PC-3 (cell line): ENCODE measurements around the gene DNAAF2. TPM values are rescaled to one million over a fixed set of nuclear protein-coding genes. Genes with fewer than 3 reads are reported as not detected.

ENCODE experiments used
- ATAC-seq: fragments of 200-7000 bp; cut with Tn5 transposase; 2 replicates; pipeline ENCODE4 v1.9.1; 2020; ENCODE audit warnings: mild to moderate bottlenecking, moderate library complexity
- BruUV-seq: library from RNA; stranded (reverse); fragments of 400-500 nt; replicated peaks from 2 replicates; lab custom pipeline; 2021; lab: Mats Ljungman, UMichigan
- CTCF ChIA-PET: fragments of 300-600 bp; sonication (Branson Sonifier 250); formaldehyde crosslinking; loops from one replicate; lab custom pipeline; 2022; ENCODE audit warnings: antibody characterized with exemption; lab: Charles Lee
- POLR2A ChIA-PET: fragments of 300-600 bp; sonication (Branson Sonifier 250); formaldehyde crosslinking; loops from one replicate; lab custom pipeline; 2022; ENCODE audit warnings: antibody characterized with exemption; ENCODE audit not compliant: unreplicated experiment; lab: Charles Lee
- DNase-seq: peaks from one replicate; pipeline ENCODE4 v3.0.0-alpha.2; 2015
- H2AFZ ChIP-seq: fragments of 300-600 bp; sonication (generic); 2 replicates; pipeline ENCODE4 v1.6.0; 2016; ENCODE audit warnings: antibody characterized with exemption, low read length
- H3F3A ChIP-seq: fragments of 300-600 bp; sonication (generic); one replicate; pipeline ENCODE4 v1.6.0; 2017; ENCODE audit warnings: antibody characterized with exemption, low read length, control low read depth, mild to moderate bottlenecking; ENCODE audit not compliant: unreplicated experiment
- H3K27ac ChIP-seq: fragments of 300-600 bp; sonication (generic); 2 replicates; pipeline ENCODE4 v1.5.1; 2016; ENCODE audit warnings: mild to moderate bottlenecking, low read length
- H3K27me3 ChIP-seq: fragments of 300-600 bp; sonication (generic); 2 replicates; pipeline ENCODE4 v1.6.1; 2016; ENCODE audit warnings: low read length, mixed read lengths
- H3K36me3 ChIP-seq: fragments of 300-600 bp; sonication (generic); 2 replicates; pipeline ENCODE4 v1.6.1; 2016; ENCODE audit warnings: low read depth, mixed run types, low read length, mixed read lengths
- H3K4me1 ChIP-seq: fragments of 300-600 bp; sonication (generic); 2 replicates; pipeline ENCODE4 v1.5.1; 2016; ENCODE audit warnings: low read length; ENCODE audit not compliant: insufficient read depth
- H3K4me2 ChIP-seq: fragments of 300-600 bp; sonication (generic); 2 replicates; pipeline ENCODE4 v1.6.0; 2016; ENCODE audit warnings: low read length
- H3K4me3 ChIP-seq: fragments of 300-600 bp; sonication (generic); 2 replicates; pipeline ENCODE4 v1.5.1; 2016; ENCODE audit warnings: mild to moderate bottlenecking, low read length, mixed read lengths
- H3K79me2 ChIP-seq: fragments of 300-600 bp; sonication (generic); 2 replicates; pipeline ENCODE4 v1.6.1; 2017; ENCODE audit warnings: low read length, mixed read lengths
- H3K9ac ChIP-seq: fragments of 300-600 bp; sonication (generic); 2 replicates; pipeline ENCODE4 v1.6.0; 2016; ENCODE audit warnings: mild to moderate bottlenecking, low read length
- H3K9me2 ChIP-seq: fragments of 300-600 bp; sonication (generic); replicated peaks from 2 replicates; pipeline ENCODE4 v1.6.1; 2016; ENCODE audit warnings: mixed run types, low read length, mixed read lengths
- H3K9me3 ChIP-seq: fragments of 300-600 bp; sonication (generic); 2 replicates; pipeline ENCODE4 v1.6.1; 2016; ENCODE audit warnings: low read length, mixed read lengths
- H4K20me1 ChIP-seq: fragments of 300-600 bp; sonication (generic); 2 replicates; pipeline ENCODE4 v1.6.1; 2016; ENCODE audit warnings: low read length, mixed read lengths
- EZH2 ChIP-seq: fragments of 300-600 bp; sonication (generic); IDR thresholded peaks from one replicate; pipeline ENCODE4 v1.6.1; 2017; ENCODE audit warnings: antibody characterized with exemption, mild to moderate bottlenecking, low read length; ENCODE audit not compliant: unreplicated experiment
- EZH2phosphoT487 ChIP-seq: fragments of 300-600 bp; sonication (generic); IDR thresholded peaks from 2 replicates; pipeline ENCODE4 v1.6.1; 2018; ENCODE audit warnings: mild to moderate bottlenecking, antibody characterized with exemption, low read length, borderline replicate concordance
- intact Hi-C: fragments of 100-400 bp; cut with micrococcal nuclease; formaldehyde crosslinking; loops from 2 replicates; pipeline ENCODE4 v1.9.0; 2023
- total RNA-seq: library from RNA; depleted of rRNA; stranded (reverse); fragments of >200 nt; gene quantifications from 2 replicates; pipeline ENCODE4 v1.2.3, GENCODE V29; 2014; rRNA removed
- TF ChIP-seq, protein P1 (sequence below): fragments of 300-600 bp; sonication (generic); conservative IDR thresholded peaks from 2 replicates; pipeline ENCODE4 v1.5.1; 2017; ENCODE audit warnings: antibody characterized with exemption, low read depth, mild to moderate bottlenecking, low read length

The DNAAF2 gene
- total RNA-seq, 1 experiment from 2014 or later = 23.2 TPM

DNA sequence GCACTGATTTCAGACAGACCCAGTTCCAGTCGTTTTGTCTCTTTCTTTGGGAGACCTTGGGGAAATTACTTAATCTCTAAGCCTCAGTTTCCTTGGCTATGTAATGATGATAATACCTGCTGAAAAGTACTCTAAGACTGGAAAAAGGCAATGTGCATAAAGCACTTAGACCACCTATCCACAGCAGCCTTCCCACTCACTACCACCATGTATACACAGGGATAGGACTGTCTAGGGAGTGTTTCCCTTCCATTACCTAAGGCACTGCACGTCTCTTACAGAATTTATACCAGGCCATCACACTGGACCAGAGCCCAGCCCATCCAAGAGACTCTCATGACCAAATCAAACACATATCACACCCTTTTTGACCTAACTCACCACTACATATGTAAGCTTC is 55.2 kb downstream of the DNAAF2 start:
- intact Hi-C loops = no loop called here
- Histone ChIP-seq H3K9ac (no peak overlapping the region), H3F3A (peaks cover 17% of the 10 kb centered on the region), H3K4me1 (peaks cover 17% of the 10 kb centered on the region), H3K4me2 (no peak overlapping the region), H3K9me3 (no peaks in the 10 kb centered on the region), H3K36me3 (peaks cover 46% of the 10 kb centered on the region), H3K27ac (no peak overlapping the region), H3K4me3 (no peak overlapping the region), H4K20me1 (peaks cover 30% of the 10 kb centered on the region), H3K27me3 (no peaks in the 10 kb centered on the region), H3K79me2 (peaks cover 56% of the 10 kb centered on the region), H2AFZ (no peak overlapping the region), H3K9me2 (no peaks in the 10 kb centered on the region)
- POLR2A ChIA-PET = no interaction called here
- CTCF ChIA-PET = no interaction called here
- TF ChIP-seq EZH2phosphoT487 (no peak), EZH2 (no peak)
- TF ChIP-seq, protein P1, sequence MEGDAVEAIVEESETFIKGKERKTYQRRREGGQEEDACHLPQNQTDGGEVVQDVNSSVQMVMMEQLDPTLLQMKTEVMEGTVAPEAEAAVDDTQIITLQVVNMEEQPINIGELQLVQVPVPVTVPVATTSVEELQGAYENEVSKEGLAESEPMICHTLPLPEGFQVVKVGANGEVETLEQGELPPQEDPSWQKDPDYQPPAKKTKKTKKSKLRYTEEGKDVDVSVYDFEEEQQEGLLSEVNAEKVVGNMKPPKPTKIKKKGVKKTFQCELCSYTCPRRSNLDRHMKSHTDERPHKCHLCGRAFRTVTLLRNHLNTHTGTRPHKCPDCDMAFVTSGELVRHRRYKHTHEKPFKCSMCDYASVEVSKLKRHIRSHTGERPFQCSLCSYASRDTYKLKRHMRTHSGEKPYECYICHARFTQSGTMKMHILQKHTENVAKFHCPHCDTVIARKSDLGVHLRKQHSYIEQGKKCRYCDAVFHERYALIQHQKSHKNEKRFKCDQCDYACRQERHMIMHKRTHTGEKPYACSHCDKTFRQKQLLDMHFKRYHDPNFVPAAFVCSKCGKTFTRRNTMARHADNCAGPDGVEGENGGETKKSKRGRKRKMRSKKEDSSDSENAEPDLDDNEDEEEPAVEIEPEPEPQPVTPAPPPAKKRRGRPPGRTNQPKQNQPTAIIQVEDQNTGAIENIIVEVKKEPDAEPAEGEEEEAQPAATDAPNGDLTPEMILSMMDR = no peak
- DNase-seq (no peak), ATAC-seq (peak; percentile 14; the same call in 1 of the 2 replicates)
- no TSS peak for BruUV-seq

DNA sequence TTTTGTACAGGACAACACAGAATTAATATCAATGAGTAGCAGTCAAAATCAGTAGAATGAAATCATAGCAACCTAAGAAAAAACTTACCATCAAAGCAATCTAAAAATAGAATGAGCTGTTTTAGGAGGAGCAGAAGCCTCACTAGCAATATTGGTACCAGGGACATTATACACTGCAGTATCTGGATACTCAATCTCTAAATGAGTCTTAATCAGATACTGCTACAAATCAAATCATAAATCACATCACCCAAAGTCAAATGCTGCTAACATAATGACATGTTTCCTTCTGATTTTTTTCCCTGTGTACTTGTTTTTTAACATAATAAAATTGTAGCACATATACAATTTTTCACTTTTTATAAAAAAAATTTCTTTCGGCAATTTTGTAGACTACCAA is 56.9 kb downstream of the DNAAF2 start:
- ATAC-seq = no peak
- peaks cover 34% of the 10 kb centered on the region for H3K36me3 ChIP-seq
- no peak for TF ChIP-seq EZH2phosphoT487
- TF ChIP-seq EZH2 = no peak
- TF ChIP-seq, protein P1 = no peak

More for the DNA sequence above, 56.9 kb downstream of the DNAAF2 start:
- H4K20me1 ChIP-seq = peaks cover 12% of the 10 kb centered on the region
- no peak for DNase-seq
- H3K27ac ChIP-seq = no peak overlapping the region
- BruUV-seq = no TSS peak
- H3K9me3 ChIP-seq = no peaks in the 10 kb centered on the region
- ChIA-PET CTCF (no interaction called here), POLR2A (no interaction called here)
- H2AFZ ChIP-seq = no peak overlapping the region
- no peak overlapping the region for H3K4me3 ChIP-seq
- H3K9me2 ChIP-seq = no peaks in the 10 kb centered on the region
- H3F3A ChIP-seq = peaks cover 7% of the 10 kb centered on the region
- no peak overlapping the region for H3K4me2 ChIP-seq
- no peaks in the 10 kb centered on the region for H3K27me3 ChIP-seq
- intact Hi-C loops = no loop called here
- no peak overlapping the region for H3K9ac ChIP-seq
- 0 out of 2 replicates have a peak, but pooled peaks cover under 1% of the 10 kb centered on the region for H3K4me1 ChIP-seq
- peaks cover 39% of the 10 kb centered on the region for H3K79me2 ChIP-seq

Other genes with a start within 250 kb of the DNAAF2 start
- gene RPS29, start 48.9 kb downstream of the DNAAF2 start, total RNA-seq = 1,420 and 1,912 TPM in 2 replicates
- 46.9 and 53.0 TPM in 2 replicates for gene LRR1, start 36.3 kb downstream of the DNAAF2 start, total RNA-seq
- gene RPL36AL, start 14.6 kb downstream of the DNAAF2 start, total RNA-seq = 408 and 411 TPM in 2 replicates
- 39.5 and 51.4 TPM in 2 replicates for gene MGAT2, start 14.4 kb downstream of the DNAAF2 start, total RNA-seq
- gene POLE2, start 53.0 kb upstream of the DNAAF2 start, total RNA-seq = 26.6 and 38.6 TPM in 2 replicates
- gene KLHDC1, start 57.9 kb upstream of the DNAAF2 start, total RNA-seq = 0.07 and 0.58 TPM in 2 replicates
- gene KLHDC2, start 132.9 kb upstream of the DNAAF2 start, total RNA-seq = 123 and 126 TPM in 2 replicates
- gene NEMF, start 217.5 kb upstream of the DNAAF2 start, total RNA-seq = 52.9 and 54.0 TPM in 2 replicates